ENCODE results near the gene SSR1.

The SSR1 gene

GRCh38 chr6:7311176-7311575 lies 1.8 kb downstream of the SSR1 start:
- TF ChIP-seq MAX (IDR thresholded peaks at IDR 0.05) (no peak), TAF1 (IDR thresholded peaks at IDR 0.05; ENCODE audit: low read depth) (no peak), TCF12 (IDR thresholded peaks at IDR 0.05; ENCODE audit: low read depth) (no peak), YY1 (IDR thresholded peaks at IDR 0.05; ENCODE audit: low read depth) (no peak), EP300 (IDR thresholded peaks at IDR 0.05; ENCODE audit: borderline replicate concordance) (no peak), CEBPB (IDR thresholded peaks at IDR 0.05) (no peak), FOXM1 (IDR thresholded peaks at IDR 0.05; ENCODE audit: borderline replicate concordance, low read depth) (no peak), ZBTB7A (IDR thresholded peaks at IDR 0.05; ENCODE audit: low read depth) (no peak), CREB1 (IDR thresholded peaks at IDR 0.05; ENCODE audit: low read depth) (no peak)

- no peak for TF ChIP-seq YY1 (IDR thresholded peaks at IDR 0.05; ENCODE audit: low read depth)
- TF ChIP-seq RAD21 (IDR thresholded peaks at IDR 0.05; ENCODE audit: low read depth): no peak
- TF ChIP-seq USF1 (IDR thresholded peaks at IDR 0.05): no peak
- TF ChIP-seq NFIC (IDR thresholded peaks at IDR 0.05): no peak
- no peak for TF ChIP-seq REST (IDR thresholded peaks at IDR 0.05; ENCODE audit: low read depth)
- no peak for TF ChIP-seq MAX (IDR thresholded peaks at IDR 0.05)
- TF ChIP-seq TEAD4 (IDR thresholded peaks at IDR 0.05): no peak
- no peak for TF ChIP-seq EGR1 (IDR thresholded peaks at IDR 0.05)
- no peak for TF ChIP-seq CEBPB (IDR thresholded peaks at IDR 0.05)
- TF ChIP-seq TCF12 (IDR thresholded peaks at IDR 0.05; ENCODE audit: low read depth): no peak
- TF ChIP-seq FOXM1 (IDR thresholded peaks at IDR 0.05; ENCODE audit: borderline replicate concordance, low read depth): no peak
- TF ChIP-seq ZBTB7A (IDR thresholded peaks at IDR 0.05; ENCODE audit: low read depth): no peak
- TF ChIP-seq EP300 (IDR thresholded peaks at IDR 0.05; ENCODE audit: borderline replicate concordance): no peak
- no peak for TF ChIP-seq CREB1 (IDR thresholded peaks at IDR 0.05; ENCODE audit: low read depth)
- no peak for TF ChIP-seq TAF1 (IDR thresholded peaks at IDR 0.05; ENCODE audit: low read depth)
Observed at GRCh38 chr6:7309050-7309449, 3.9 kb downstream of the SSR1 start.

GRCh38 chr6:7307533-7307932 lies 5.5 kb downstream of the SSR1 start:
- TF ChIP-seq REST (IDR thresholded peaks at IDR 0.05; ENCODE audit: low read depth) (no peak), EGR1 (IDR thresholded peaks at IDR 0.05) (no peak), YY1 (IDR thresholded peaks at IDR 0.05; ENCODE audit: low read depth) (no peak), MAX (IDR thresholded peaks at IDR 0.05) (no peak), TCF12 (IDR thresholded peaks at IDR 0.05; ENCODE audit: low read depth) (no peak), CREB1 (IDR thresholded peaks at IDR 0.05; ENCODE audit: low read depth) (no peak), EP300 (IDR thresholded peaks at IDR 0.05; ENCODE audit: borderline replicate concordance) (no peak), CEBPB (IDR thresholded peaks at IDR 0.05) (no peak), RAD21 (IDR thresholded peaks at IDR 0.05; ENCODE audit: low read depth) (no peak), NFIC (IDR thresholded peaks at IDR 0.05) (no peak), FOXM1 (IDR thresholded peaks at IDR 0.05; ENCODE audit: borderline replicate concordance, low read depth) (no peak), ZBTB7A (IDR thresholded peaks at IDR 0.05; ENCODE audit: low read depth) (no peak)

- no peak for TF ChIP-seq NFIC (IDR thresholded peaks at IDR 0.05)
- TF ChIP-seq CEBPB (IDR thresholded peaks at IDR 0.05): no peak
- no peak for TF ChIP-seq CREB1 (IDR thresholded peaks at IDR 0.05; ENCODE audit: low read depth)
- TF ChIP-seq TCF12 (IDR thresholded peaks at IDR 0.05; ENCODE audit: low read depth): no peak
- no peak for TF ChIP-seq EP300 (IDR thresholded peaks at IDR 0.05; ENCODE audit: borderline replicate concordance)
- no peak for TF ChIP-seq RAD21 (IDR thresholded peaks at IDR 0.05; ENCODE audit: low read depth)
- TF ChIP-seq FOXM1 (IDR thresholded peaks at IDR 0.05; ENCODE audit: borderline replicate concordance, low read depth): no peak
Observed at GRCh38 chr6:7304821-7305220, 8.2 kb downstream of the SSR1 start.

- TF ChIP-seq NFIC (IDR thresholded peaks at IDR 0.05): no peak
- TF ChIP-seq TAF1 (IDR thresholded peaks at IDR 0.05; ENCODE audit: low read depth): no peak
- TF ChIP-seq EP300 (IDR thresholded peaks at IDR 0.05; ENCODE audit: borderline replicate concordance): no peak
- no peak for TF ChIP-seq CREB1 (IDR thresholded peaks at IDR 0.05; ENCODE audit: low read depth)
- no peak for TF ChIP-seq FOXM1 (IDR thresholded peaks at IDR 0.05; ENCODE audit: borderline replicate concordance, low read depth)
- TF ChIP-seq YY1 (IDR thresholded peaks at IDR 0.05; ENCODE audit: low read depth): no peak
- TF ChIP-seq CEBPB (IDR thresholded peaks at IDR 0.05): no peak
- TF ChIP-seq TEAD4 (IDR thresholded peaks at IDR 0.05): no peak
- no peak for TF ChIP-seq ZBTB7A (IDR thresholded peaks at IDR 0.05; ENCODE audit: low read depth)
- no peak for TF ChIP-seq MAX (IDR thresholded peaks at IDR 0.05)
Observed at GRCh38 chr6:7301702-7302101, 11.3 kb downstream of the SSR1 start.

- TF ChIP-seq TAF1 (IDR thresholded peaks at IDR 0.05; ENCODE audit: low read depth) (no peak), USF1 (IDR thresholded peaks at IDR 0.05) (no peak), EP300 (IDR thresholded peaks at IDR 0.05; ENCODE audit: borderline replicate concordance) (no peak), YY1 (IDR thresholded peaks at IDR 0.05; ENCODE audit: low read depth) (no peak), ZBTB7A (IDR thresholded peaks at IDR 0.05; ENCODE audit: low read depth) (no peak), RAD21 (IDR thresholded peaks at IDR 0.05; ENCODE audit: low read depth) (no peak), CEBPB (IDR thresholded peaks at IDR 0.05) (no peak), FOXM1 (IDR thresholded peaks at IDR 0.05; ENCODE audit: borderline replicate concordance, low read depth) (no peak), REST (IDR thresholded peaks at IDR 0.05; ENCODE audit: low read depth) (no peak)
Observed at GRCh38 chr6:7300926-7301325, 12.1 kb downstream of the SSR1 start.
